Suppressor macrophage treated with lipopolysaccharide for 4 hours (primary cell): ENCODE measurements around the gene PREP.
"Not testable (repeated sequence)": the region's sequence is repeated elsewhere in the genome, so short reads cannot be mapped to it uniquely, and the experiment has no call there.

Experiments used
- DNase-seq: peaks from one replicate; pipeline ENCODE4 v3.0.0-alpha.2; 2020

Gene PREP

DNA sequence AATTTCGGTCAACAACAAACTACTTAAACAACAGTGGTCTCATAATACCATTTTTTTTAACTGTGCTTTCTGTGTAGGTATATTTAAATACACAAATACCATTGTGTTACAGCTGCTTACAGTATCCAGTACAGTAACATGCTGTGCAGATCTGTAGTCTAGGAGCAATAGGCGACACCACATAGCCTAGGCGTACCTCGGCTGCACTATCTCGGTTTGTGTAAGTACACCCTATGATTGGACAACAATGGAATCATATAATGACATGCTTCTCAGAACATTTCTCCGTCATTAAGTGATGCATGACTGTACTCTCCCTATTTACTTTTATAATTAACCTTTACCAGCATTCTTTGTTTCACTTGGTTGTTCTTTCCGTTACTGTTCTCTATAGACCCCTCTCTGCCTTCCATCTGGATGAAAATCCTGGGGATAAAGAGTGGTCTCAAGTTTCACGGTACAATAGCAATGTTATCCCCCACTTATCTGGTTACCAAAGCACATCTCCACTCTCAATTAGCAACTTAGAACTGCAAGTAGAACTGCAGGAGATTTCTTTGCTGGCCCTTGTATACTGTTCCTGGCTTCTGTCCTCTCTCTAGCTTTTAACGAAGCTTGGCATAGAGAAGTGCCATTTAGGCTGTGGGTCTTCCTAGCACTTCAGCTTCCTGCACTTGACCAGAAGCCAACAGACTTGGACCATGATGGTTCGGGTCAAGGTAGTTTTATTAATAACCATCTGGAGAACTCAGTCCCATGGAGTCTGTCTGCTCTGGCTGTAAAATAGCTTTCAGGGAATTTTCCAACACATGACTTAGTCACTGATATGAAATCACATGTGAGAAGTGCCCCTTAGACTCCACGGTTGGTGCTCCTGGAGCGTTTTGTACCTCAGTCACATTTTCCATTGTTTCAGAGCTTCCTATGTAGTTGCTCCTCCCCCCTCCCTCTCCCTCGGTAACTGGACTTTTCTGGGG, 142.7 kb downstream of the PREP start:
- no peak for DNase-seq

DNA sequence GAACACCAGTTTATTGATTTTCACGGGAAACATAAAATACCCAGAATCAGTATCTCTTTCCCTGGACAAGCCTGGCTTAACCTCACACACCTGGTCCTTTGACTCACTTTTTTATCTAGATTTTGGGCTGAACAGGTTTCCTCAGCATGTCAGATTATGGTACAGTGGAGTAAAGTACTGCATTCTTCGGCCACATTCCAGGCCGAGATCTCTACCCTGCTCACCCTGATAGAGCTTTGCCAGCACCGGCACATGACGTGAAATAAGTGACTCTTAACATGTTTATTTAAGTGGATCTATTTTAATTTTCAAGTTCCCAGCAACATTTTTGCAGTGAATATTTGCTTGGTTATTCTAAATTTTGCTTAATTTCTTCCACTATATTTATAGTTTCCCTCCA, 144.1 kb downstream of the PREP start:
- no peak for DNase-seq

DNA sequence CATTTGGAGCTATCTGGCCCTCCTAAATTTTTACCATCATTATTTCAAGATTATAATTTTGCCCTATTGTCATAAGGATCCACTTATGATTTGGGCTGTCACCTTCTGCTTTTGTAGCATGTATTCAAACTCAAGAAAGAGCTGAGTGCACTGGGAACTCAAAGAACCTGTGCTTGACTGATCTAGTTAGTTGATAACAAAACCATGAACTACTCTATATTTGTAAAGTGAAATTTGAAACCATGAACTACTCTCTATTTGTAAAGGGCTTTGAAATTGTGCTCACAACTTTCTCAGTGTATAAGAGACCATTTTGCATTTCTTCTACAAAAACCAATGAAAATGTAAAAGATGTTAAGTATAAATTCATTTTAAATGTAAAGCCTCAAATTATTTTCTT, 145.5 kb downstream of the PREP start:
- DNase-seq, result no peak

DNA sequence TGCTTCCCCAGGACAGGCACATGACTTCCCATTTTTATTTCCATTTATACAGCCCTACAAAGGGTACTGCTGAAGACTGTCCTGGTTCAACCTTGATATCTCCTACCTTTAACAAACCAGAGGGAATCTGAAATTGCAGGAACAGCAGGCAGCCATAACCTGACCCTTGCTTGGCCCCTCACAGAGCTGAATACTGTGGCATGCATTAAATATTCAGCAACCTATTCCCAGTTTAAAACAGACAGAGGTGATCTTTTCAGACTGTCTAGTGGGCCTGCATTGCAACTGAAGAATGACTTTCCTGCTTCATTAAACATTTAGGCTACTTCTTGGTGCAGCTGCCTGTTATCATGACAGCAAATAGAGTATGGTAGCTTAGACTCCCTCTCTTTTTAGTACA, 146.3 kb downstream of the PREP start:
- DNase-seq, result no peak

DNA sequence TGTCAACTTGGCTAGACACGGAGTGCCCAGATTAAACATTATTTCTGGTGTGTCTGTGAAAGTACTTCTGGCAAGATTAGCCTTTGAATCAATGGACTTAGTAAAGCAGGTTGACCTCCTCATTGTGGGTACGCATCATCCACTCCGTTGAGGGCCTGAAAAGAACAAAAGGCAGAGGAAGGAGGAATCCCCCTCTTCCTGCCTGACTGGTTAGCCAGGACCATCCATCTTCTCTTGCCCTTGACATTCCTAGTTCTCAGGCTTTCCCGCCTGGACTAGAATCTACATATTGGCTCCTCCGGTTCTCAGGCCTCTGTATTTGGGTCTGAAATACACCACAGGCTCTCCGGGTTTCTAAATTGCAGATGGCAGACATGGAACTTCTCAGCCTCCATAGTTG, 149.1 kb downstream of the PREP start:
- DNase-seq, result no peak

DNA sequence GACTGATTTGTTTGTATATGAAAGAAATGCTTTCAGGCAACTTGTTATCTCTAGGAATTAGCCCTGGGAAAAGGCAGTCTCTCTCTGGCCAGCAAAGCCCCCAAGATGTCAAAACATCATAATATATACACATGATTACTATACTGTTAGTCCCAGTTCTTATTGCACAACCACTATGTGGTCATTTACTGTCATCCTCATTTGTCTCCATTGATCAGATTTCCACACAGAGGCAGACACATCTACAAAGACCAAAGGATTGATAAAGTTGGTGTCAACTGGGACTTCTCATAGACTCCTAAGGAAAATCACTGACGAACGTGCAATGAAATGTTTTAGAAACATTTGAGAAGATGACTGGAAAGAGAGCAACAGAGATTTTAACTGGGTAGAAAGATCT, 151.2 kb downstream of the PREP start:
- DNase-seq, result no peak

DNA sequence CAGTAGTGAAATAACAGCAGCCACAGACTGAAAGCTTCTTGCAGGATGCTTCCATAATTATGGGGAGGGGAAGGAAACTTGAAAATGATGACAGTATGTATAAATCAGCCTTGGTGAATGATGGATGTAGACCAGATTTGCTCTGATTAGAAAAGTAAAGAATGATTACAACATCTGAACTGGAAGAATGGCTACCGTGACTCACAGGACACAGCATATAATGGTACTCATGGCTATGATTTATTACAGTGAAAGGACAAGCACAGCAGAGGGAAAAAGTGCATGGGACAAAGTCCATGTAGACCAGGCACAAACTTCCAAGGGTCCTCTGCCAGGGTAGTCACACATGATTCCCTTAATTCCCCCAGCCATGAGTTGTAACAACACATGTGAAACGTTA, 152.3 kb downstream of the PREP start:
- DNase-seq, result no peak

DNA sequence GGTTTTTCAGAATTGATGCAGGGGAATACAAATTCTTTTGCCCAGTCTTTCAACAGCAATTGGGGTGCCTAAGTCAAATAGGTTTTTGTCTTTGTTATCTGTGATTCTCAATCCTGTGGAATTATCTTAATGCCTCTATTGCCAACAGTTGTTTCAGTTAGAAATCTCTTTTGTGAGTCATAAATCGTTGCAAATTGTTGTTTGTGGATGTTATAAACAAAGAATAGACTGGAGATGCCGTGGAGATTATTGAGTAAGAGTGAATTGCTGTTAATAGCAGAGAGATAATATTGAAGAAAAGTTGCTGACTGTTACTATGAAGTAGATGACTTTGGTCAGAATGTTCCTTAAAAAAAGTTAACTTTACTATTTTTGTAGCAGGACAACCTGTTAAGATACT, 159.4 kb downstream of the PREP start:
- no peak for DNase-seq

DNA sequence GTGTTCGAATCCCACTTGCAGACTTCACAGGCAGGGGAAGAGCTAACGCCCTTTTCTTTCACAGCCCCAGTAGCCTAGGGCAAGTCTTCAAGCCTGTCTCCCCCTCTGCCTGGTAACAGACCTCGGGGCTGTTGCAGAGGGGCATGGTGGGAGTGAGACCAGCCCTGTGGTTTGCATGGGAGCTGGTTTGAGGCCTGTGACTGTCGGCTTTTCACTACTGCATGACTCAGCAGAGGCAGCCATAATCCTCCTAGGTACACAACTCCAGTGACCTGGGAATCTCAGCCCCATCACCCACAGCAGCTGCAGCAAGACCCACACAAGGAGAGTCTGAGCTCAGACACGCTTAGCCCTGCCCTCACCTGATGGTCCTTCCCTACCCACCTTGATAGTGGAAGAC, 167.7 kb downstream of the PREP start:
- DNase-seq, result no peak

DNA sequence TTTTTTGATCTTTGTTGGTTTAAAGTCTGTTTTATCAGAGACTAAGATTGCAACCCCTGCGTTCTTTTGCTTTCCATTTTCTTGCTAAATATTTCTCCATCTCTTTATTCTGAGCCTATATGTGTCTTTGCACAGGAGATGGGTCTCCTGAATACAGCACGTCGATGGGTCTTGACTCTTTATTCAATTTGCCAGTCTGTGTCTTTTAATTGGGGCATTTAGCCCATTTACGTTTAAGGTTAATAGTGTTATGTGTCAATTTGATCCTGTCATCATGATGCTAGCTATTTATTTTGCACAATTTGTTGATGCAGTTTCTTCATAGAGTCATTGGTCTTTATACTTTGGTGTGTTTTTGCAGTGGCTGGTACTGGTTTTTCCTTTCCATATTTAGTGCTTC, 171.1 kb downstream of the PREP start:
- not testable (repeated sequence) for DNase-seq
